HL-60 (cell line): ENCODE data around the gene NFIA.

ENCODE experiments used
- POLR2AphosphoS5 ChIP-seq: IDR thresholded peaks from 2 replicates; pipeline ENCODE4 v1.6.1; 2012; ENCODE audit warnings: low read depth
- SPI1 ChIP-seq: IDR thresholded peaks from 2 replicates; pipeline ENCODE4 v1.6.1; 2012; ENCODE audit warnings: low read depth, mild to moderate bottlenecking, borderline replicate concordance
- TF ChIP-seq, protein P1 (sequence below): IDR thresholded peaks from one replicate; pipeline ENCODE4 v1.5.1; 2011; ENCODE audit warnings: low read length, control low read depth, inconsistent platforms; ENCODE audit not compliant: insufficient read depth

DNA sequence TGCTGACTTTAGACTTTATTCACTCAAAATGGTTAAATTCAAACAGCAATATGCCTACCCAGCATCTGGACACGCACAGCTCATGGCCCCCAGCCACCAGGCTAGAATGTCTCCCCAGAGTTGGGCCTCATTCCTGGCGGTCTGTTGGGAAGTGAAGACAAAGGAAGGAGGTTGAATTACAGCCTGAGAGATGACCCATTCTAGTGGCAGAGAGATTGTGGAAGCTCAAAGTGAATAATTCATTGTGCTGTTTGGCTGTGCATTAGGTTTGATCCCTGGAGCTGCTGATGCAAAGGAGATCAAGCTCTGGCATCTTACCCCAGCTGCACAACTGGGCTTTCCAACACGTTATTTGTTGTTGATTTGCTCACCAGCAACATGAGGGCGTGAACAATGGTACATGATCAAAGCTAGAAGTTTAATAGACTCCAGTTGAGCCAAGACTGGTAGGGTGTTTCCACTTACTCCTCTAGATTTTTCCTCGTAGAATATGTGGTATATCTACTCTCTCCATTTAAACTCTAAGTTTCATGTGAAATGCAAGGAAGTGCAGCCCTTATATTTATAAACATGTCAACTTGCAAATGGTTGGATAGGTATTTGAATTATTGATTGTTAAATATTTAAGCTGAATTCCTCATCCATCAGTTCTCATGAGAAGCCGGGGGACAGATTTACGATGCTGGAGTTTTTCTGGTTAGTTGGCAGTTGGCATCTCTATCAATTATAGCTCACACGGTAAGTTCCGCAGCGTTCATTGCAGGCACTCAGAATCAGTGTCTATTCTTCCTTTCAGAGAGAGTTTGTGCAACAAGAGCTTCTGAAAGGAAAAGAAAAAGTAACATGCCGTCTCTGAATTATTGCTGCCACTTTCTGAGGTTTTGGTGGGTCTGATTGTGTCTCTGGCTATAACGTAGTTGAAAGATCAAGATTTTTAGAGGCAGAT, 419.9 kb downstream of the NFIA start:
- no peak for TF ChIP-seq SPI1
- TF ChIP-seq, protein P1, sequence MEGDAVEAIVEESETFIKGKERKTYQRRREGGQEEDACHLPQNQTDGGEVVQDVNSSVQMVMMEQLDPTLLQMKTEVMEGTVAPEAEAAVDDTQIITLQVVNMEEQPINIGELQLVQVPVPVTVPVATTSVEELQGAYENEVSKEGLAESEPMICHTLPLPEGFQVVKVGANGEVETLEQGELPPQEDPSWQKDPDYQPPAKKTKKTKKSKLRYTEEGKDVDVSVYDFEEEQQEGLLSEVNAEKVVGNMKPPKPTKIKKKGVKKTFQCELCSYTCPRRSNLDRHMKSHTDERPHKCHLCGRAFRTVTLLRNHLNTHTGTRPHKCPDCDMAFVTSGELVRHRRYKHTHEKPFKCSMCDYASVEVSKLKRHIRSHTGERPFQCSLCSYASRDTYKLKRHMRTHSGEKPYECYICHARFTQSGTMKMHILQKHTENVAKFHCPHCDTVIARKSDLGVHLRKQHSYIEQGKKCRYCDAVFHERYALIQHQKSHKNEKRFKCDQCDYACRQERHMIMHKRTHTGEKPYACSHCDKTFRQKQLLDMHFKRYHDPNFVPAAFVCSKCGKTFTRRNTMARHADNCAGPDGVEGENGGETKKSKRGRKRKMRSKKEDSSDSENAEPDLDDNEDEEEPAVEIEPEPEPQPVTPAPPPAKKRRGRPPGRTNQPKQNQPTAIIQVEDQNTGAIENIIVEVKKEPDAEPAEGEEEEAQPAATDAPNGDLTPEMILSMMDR, result no peak
- TF ChIP-seq POLR2AphosphoS5, result no peak
